Measurements from ENCODE around the gene RAVER2. TPM values are rescaled to one million over a fixed set of nuclear protein-coding genes. Genes with fewer than 3 reads are reported as not detected.

The RAVER2 gene
- total RNA-seq, 1 experiment from 2014 or later, result 13.3 TPM

DNA sequence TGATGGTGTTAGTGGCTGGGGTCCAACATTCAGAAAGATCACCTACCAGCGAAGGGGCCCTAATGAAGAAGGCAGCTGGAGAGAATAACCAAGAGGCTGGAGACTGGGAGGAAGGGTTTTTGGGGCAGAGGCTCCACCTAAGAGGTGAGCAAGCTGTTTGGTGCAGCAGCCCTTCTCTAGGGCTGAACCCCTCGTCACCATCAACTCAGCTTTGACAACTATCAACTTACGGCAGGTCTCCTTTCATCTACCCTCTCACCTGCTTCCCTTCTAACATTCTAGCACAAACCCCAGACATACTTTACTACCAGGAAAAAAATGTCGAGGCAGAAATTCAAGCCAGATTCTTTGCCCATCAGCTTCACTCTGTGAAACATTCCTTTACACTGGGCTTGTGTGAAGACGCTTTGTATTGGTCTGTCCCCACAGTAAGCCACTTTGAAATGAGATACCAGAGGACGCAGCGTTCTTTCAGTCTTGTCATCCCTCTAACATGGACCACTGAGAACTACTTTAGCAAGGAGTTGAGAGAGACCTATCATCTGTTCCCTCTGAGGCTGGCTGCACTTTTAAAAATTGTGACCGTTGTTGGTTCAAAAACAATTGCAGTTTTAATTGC is 84.6 kb downstream of the RAVER2 start:
- no peak overlapping the region for H2BK12ac ChIP-seq (ENCODE audit: insufficient read length, low read depth, low read length)
- Mint-ChIP-seq H3K27me3 (ENCODE audit: low read depth) (no peaks in the 10 kb centered on the region), H3K4me1 (peaks cover 4 to 6% of the 10 kb centered on the region in 2 experiments; a peak in 3 of 4 replicates), H3K9me3 (no peaks in the 10 kb centered on the region), H3K27ac (peak overlapping the region in 1 of 3 experiments; percentile 16; a peak in 1 of 7 replicates), H3K36me3 (ENCODE audit: insufficient read depth in 1 of 3, low read depth in 3 of 3) (peaks cover 0 to 11% (median 0%) of the 10 kb centered on the region in 3 experiments; a peak in 1 of 7 replicates), H3K4me3 (no peak overlapping the region)
- no peak overlapping the region for H3K4me2 ChIP-seq (ENCODE audit: insufficient read depth, insufficient read length, low read length)
- H2AFZ ChIP-seq (ENCODE audit: low read length), result no peak overlapping the region
- no peak overlapping the region for H2BK5ac ChIP-seq (ENCODE audit: insufficient read length, low read length)
- WGBS (ENCODE audit: extremely low coverage, insufficient read length, low lambda C conversion rate), result no CpG with 5 or more reads among the region's 8 CpGs
- H3K14ac ChIP-seq (ENCODE audit: insufficient read depth, low read length), result no peak overlapping the region
- no peaks in the 10 kb centered on the region for H3K23me2 ChIP-seq (ENCODE audit: insufficient read length, low read depth, low read length, poor library complexity, severe bottlenecking)
- DNase-seq, result no peak
- no peaks in the 10 kb centered on the region for H3K79me2 ChIP-seq (ENCODE audit: insufficient read depth, low read length)
- H3K9ac ChIP-seq (ENCODE audit: extremely low read depth, insufficient read length, low read length), result no peak overlapping the region
- H2BK120ac ChIP-seq (ENCODE audit: low read depth, low read length, poor library complexity, severe bottlenecking), result no peak overlapping the region
- H2AK5ac ChIP-seq (ENCODE audit: insufficient read length, low read length), result no peak overlapping the region
- no peaks in the 10 kb centered on the region for H3K79me1 ChIP-seq (ENCODE audit: insufficient read depth, low read depth, low read length, poor library complexity, severe bottlenecking)
- H4K91ac ChIP-seq (ENCODE audit: insufficient read length, low read depth, low read length), result no peak overlapping the region
- no peak overlapping the region for H2BK15ac ChIP-seq (ENCODE audit: low read depth, low read length)
- no peak overlapping the region for H3K18ac ChIP-seq (ENCODE audit: insufficient read length, low read depth, low read length)
- H3K9me3 ChIP-seq (ENCODE audit: control insufficient read depth, low read depth, low read length), result no peaks in the 10 kb centered on the region
- no peaks in the 10 kb centered on the region for H3K4me1 ChIP-seq (ENCODE audit: insufficient read depth, low read length)
- H4K5ac ChIP-seq (ENCODE audit: insufficient read length, low read depth, low read length), result no peak overlapping the region
- no peak overlapping the region for H4K8ac ChIP-seq (replicated peaks; ENCODE audit: insufficient read length, low read depth, low read length)
- H4K20me1 ChIP-seq (ENCODE audit: control insufficient read depth, insufficient read depth, insufficient read length), result no peaks in the 10 kb centered on the region
- H2BK20ac ChIP-seq (ENCODE audit: low read depth, low read length, poor library complexity, severe bottlenecking), result no peak overlapping the region
- no peak overlapping the region for H3T11ph ChIP-seq (ENCODE audit: low read length)
- TF ChIP-seq, protein P1, sequence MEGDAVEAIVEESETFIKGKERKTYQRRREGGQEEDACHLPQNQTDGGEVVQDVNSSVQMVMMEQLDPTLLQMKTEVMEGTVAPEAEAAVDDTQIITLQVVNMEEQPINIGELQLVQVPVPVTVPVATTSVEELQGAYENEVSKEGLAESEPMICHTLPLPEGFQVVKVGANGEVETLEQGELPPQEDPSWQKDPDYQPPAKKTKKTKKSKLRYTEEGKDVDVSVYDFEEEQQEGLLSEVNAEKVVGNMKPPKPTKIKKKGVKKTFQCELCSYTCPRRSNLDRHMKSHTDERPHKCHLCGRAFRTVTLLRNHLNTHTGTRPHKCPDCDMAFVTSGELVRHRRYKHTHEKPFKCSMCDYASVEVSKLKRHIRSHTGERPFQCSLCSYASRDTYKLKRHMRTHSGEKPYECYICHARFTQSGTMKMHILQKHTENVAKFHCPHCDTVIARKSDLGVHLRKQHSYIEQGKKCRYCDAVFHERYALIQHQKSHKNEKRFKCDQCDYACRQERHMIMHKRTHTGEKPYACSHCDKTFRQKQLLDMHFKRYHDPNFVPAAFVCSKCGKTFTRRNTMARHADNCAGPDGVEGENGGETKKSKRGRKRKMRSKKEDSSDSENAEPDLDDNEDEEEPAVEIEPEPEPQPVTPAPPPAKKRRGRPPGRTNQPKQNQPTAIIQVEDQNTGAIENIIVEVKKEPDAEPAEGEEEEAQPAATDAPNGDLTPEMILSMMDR (conservative IDR thresholded peaks at IDR 0.05), result no peak
- H3K27me3 ChIP-seq (ENCODE audit: insufficient read depth, low read length), result no peaks in the 10 kb centered on the region
- no peak overlapping the region for H3K56ac ChIP-seq (ENCODE audit: insufficient read length, low read depth, low read length)
- no peak overlapping the region for H3K23ac ChIP-seq (ENCODE audit: insufficient read length, low read depth, low read length)
- no peak overlapping the region for H3K4ac ChIP-seq (ENCODE audit: low read depth, low read length)
- no peak overlapping the region for H3K27ac ChIP-seq (ENCODE audit: insufficient read length, low read depth, low read length)

All from H9 (cell line).